ENCODE data around the gene MLLT1.

GRCh38 chr19:6213696-6214641, 65.8 kb downstream of the MLLT1 start:
- TF ChIP-seq CTCF (conservative IDR thresholded peaks at IDR 0.05; ENCODE audit: low read length): no peak
- TF ChIP-seq EZH2phosphoT487 (IDR thresholded peaks at IDR 0.05; ENCODE audit: borderline replicate concordance, low read depth, low read length): no peak

Data from OCI-LY7 (cell line).